Femur (tissue), 1 donor: ENCODE measurements around the gene SYTL5.
A peak's percentile ranks its signal among the peaks of the same experiment; 100 is the strongest.

ENCODE experiments used
- DNase-seq: peaks from one replicate; pipeline ENCODE4 v3.0.0-alpha.2; 2017

The SYTL5 gene

GRCh38 chrX:38095971-38096529 is 89.7 kb downstream of the SYTL5 start:
- no peak for DNase-seq

- no peak for DNase-seq
Measured at GRCh38 chrX:38099688-38100087, 93.3 kb downstream of the SYTL5 start.

DNA sequence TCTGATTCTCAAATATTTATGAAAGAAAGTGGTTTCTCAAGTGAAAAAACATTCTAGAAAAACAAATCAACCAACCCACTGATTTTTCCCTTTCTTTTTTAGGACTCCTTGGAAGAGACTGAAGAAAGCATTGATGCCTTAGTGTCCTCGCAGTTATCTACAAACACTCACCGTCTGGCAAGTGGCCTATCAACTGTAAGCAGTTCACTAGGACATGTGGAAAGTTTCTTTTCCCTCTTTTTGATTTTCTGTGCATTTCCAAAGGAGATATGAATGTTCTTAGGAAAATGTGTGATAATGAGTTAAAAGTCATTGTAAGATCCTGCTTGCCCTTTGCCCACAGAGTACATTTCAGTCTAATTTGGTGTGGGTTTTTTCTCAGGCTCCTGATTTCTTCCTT is 95.9 kb downstream of the SYTL5 start:
- DNase-seq, result no peak

DNA sequence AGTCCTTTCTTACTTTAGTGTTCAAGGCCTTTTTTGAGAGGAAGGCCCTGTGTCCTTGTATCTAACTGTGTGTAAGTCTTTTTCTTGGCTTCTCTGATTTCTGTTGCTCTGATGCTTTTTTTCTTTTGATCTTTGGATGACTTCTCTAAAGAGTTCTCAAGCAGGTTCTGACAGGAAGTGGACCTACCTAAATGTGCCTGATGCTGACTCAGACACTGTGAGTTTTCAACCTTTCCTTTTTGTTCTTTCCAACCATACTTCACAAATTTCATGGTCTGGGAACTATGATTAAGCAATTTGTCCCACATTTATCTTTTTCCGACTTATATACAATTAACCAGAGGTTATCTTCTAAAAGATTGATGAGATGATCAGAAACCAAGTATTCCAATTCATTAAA is 96.5 kb downstream of the SYTL5 start:
- DNase-seq, result no peak

GRCh38 chrX:38103857-38104812 is 97.8 kb downstream of the SYTL5 start:
- DNase-seq, result no peak

GRCh38 chrX:38105216-38105725 is 98.9 kb downstream of the SYTL5 start:
- DNase-seq, result no peak

- DNase-seq, result no peak
Measured at GRCh38 chrX:38106991-38107655, 100.8 kb downstream of the SYTL5 start.

- DNase-seq, result no peak
Measured at GRCh38 chrX:38108364-38108763, 102.0 kb downstream of the SYTL5 start.

DNA sequence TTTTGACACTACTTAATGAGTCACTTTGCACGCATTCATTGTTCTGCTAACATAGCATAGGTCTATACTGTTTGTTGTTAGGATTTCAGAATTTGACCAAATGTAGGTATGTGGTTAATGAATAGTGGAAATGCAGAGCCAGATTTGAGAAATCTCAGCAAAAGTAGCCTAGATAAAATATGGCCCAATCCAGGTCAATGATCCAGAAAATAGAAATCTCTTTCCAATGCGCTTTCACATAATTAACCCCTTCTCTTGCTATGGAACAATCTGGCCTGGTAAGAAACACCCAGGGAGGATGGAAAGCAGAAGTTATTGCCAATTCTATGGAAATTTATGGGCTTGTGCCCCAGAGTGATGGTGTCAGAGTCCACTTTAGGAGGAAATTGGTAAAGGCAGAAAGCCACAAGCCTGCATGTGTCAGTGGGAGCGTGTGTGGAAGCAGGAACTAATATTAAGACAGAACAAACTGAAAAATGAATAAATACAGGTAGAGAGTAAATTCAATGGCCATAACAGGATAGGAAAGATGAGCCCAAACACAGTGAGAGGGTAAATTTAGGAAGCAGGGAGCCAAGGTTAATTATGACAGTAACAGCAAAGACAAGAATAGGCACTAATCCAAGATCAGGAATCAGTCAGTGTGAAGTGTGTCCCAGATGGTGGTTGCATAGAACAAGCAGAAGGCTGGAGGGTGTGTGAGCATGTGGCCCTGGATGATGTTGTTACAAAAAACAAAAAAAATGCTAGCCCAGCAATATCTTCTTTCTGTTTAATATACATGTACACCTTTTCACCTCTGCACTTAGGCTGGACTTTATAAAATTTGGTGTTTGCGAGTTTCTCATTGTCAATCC is 102.9 kb downstream of the SYTL5 start:
- DNase-seq, result no peak

DNA sequence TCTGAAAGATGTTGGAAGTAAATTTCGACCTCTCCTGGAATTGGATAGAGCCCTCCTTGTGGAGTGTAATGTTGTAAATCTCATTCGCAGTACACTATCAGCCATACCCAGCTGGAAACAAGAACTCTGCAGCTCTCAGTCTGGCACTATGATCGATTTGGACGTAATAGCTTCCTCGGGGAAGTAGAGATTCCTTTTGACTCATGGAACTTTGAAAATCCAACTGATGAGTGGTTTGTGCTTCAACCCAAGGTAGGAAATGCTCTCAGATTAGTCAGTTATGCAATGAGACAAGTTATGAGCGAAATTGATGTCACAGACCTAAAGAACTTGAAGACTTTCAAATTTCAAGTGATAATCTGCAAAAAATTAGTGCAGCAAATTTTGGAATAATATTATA is 103.9 kb downstream of the SYTL5 start:
- no peak for DNase-seq

DNA sequence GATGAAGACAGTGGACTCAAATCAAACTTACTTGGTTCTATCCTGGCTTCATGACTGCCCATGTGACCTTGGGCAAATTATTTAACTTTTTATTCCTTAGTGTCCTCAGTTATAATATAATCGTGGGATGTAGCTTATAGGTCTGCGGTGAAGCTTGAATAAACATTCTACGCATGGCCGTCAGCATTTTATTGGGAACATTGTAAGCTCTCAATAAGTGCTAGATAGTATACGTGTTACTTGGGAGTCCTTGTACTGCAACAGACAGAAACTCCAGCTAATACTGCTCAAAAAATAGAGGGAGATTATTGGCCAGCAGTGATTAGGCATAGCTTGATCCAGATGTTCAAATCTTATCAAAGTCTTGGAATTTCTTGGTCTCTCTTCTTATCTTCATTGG is 104.8 kb downstream of the SYTL5 start:
- no peak for DNase-seq

DNA sequence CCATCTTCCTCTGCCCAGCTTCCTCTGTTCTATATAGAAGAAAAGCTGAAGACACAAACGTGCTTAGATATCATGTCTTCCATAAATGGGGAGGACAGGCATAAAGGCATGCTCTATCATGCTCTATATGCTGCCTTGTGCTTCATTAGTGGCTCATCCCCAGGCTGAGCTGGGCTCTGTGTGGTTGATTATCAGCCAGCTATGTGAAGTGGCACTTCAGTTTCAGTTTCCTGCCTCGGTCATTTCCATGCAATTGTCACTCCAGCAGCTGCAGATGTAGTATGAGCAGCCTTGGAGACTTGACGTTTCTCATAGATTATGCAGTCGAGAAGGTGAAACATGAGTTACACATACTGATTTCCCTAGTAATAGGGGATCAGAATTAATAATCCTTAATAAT is 106.2 kb downstream of the SYTL5 start:
- no peak for DNase-seq

GRCh38 chrX:38116706-38117105 is 110.4 kb downstream of the SYTL5 start:
- DNase-seq, result no peak

DNA sequence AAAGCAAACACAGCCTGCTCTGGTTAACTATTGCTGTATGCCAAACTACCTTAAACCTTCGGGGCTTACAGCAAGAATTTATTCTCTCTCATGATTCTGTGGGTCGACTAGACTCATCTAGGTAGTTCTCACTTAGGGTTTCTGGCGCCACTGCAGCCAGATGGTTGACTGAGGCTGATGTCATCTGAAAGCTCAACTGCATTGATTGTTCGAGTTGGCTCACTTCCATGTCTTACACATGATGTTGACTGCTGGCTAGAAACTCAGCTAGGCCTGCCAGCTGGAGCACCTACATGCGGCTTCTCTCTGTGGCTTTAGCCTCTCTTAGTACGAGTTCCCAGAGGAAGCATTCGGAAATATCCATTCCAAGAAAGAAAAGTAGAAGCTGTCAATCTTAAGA is 111.1 kb downstream of the SYTL5 start:
- DNase-seq, result peak; percentile 25

DNA sequence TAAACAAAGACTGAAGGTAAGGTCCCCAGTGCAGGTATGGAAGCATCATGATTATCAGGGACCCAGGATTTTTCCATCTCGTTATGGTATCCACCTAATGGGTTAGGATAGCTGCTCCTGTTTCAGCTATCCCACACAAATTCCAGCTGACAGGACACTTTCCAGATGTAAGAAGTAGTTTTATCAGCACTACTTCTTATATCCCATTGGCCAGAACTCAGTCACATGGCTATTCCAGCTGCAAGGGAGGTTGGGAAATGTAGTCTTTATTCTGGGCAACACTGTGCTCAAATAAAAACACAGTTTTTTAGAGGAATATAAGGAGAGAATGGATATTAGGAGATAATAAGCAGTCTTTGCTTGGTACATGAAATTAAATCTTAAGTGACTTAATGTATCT is 117.6 kb downstream of the SYTL5 start:
- DNase-seq, result no peak

GRCh38 chrX:38126179-38126578 is 119.8 kb downstream of the SYTL5 start:
- DNase-seq, result no peak

DNA sequence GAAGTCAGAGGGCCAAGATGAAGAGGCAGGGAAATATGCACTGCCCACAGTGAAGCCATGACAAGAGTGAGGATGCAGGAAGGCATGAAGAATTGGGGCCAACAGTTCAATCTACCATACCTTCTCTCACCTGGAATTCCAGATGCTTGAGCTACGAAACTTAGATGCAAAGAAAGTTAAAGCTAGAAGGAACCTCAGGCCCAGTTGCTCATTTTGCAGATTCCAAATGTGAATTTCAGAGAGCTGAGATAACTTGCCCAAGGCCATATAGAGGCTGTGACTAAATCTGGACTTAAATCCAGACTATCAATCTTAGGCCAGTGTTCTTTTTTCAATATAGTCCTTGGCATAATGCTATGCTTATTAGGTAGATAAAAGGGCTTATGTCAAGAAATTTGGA is 121.6 kb downstream of the SYTL5 start:
- no peak for DNase-seq

DNA sequence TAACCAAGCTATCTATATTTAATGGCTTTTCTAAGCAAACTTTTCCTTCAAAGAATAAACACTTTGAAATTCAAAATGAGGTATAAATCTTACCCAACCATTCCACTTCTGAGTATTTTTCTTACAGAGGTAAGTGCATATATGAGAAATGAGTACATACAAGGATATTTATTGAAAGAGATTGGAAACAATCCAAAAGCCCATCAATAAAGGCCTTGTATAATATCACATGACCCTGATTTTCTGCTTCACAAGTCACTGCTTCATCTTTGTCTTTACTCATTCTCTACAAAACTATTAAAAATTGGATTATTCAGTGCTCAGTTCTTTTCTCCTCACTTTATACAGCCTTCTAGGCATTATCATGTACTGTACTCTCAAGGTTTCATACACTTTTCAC is 123.0 kb downstream of the SYTL5 start:
- DNase-seq, result no peak

GRCh38 chrX:38138157-38138891 is 132.0 kb downstream of the SYTL5 start:
- no peak for DNase-seq

DNA sequence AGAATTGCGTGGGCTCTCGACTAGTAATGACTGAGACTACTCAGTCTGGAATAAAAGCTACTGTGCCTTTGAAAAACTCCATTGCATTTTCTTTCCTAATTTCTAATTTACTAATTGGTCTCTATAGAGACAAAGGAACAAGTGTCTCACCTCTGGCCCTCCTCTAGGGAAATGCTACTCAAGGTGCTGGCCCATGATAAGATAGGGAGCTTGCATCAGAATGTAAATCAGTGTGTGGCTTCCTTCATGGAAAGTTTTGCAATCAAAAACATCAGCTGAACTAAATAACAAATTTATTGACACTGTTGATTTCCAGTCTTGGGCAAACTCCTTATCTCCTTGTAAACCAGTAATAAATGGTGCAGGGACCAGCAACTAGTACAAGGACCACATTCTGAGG is 132.5 kb downstream of the SYTL5 start:
- DNase-seq, result no peak

- DNase-seq, result no peak
Measured at GRCh38 chrX:38142610-38143009, 136.3 kb downstream of the SYTL5 start.

GRCh38 chrX:38149016-38149415 is 142.7 kb downstream of the SYTL5 start:
- no peak for DNase-seq
